ENCODE results near the gene IRX1. TPM values are rescaled to one million over a fixed set of nuclear protein-coding genes. Genes with fewer than 3 reads are reported as not detected.

The IRX1 gene
- total and polyA plus RNA-seq, 2 of the 8 experiments (the other 6 are each of a cell fraction or from before 2014, with no cell fraction given): 2.6 to 3.9 TPM

- Histone ChIP-seq H3K27me3 (replicated peaks in 1 of 4; ENCODE audit: control insufficient read depth in 3 of 4, extremely low read depth in 1 of 4, insufficient read depth in 3 of 4, low read length in 3 of 4) (peaks cover 7 to 34% (median 27%) of the 10 kb centered on the region in 4 experiments), H4K20me1 (replicated peaks in 1 of 2; ENCODE audit: control insufficient read depth in 1 of 2, insufficient read depth in 2 of 2, low read length in 2 of 2) (no peaks in the 10 kb centered on the region), H3K18ac (ENCODE audit: extremely low read depth, low read length) (no peak overlapping the region), H4K8ac (ENCODE audit: extremely low read depth, insufficient read depth, low read length) (no peak overlapping the region), H3K4me3 (ENCODE audit: extremely low read depth in 1 of 4, insufficient read depth in 2 of 4, low read depth in 3 of 4, low read length in 4 of 4) (no peak overlapping the region), H4K5ac (ENCODE audit: insufficient read length, low read depth, low read length) (no peak overlapping the region), H3K79me2 (ENCODE audit: control insufficient read depth in 1 of 2, insufficient read depth in 2 of 2, low read length in 2 of 2) (no peaks in the 10 kb centered on the region), H3K9ac (replicated peaks in 1 of 4; ENCODE audit: extremely low read depth in 1 of 4, low read depth in 3 of 4, low read length in 3 of 4) (no peak overlapping the region), H2AK5ac (ENCODE audit: low read depth, low read length) (no peak overlapping the region), H3K9me3 (ENCODE audit: insufficient read depth in 2 of 2, low read depth in 1 of 2, low read length in 1 of 2) (no peaks in the 10 kb centered on the region), H3K36me3 (ENCODE audit: control insufficient read depth in 2 of 4, insufficient read depth in 4 of 4, low read length in 3 of 4) (no peaks in the 10 kb centered on the region), H3K14ac (ENCODE audit: insufficient read length) (no peak overlapping the region), H2AFZ (ENCODE audit: low read length) (no peak overlapping the region), H3K4me1 (replicated peaks in 1 of 4; ENCODE audit: control insufficient read depth in 3 of 4, insufficient read depth in 4 of 4, low read length in 3 of 4) (peaks cover 2 to 6% (median 3%) of the 10 kb centered on the region in 4 experiments; a peak in 5 of 7 replicates), H3K4me2 (ENCODE audit: insufficient read depth in 1 of 2, low read depth in 2 of 2, low read length in 2 of 2) (no peak overlapping the region), H3K4ac (replicated peaks; ENCODE audit: insufficient read length, low read depth, low read length) (no peak overlapping the region), H3K27ac (ENCODE audit: low read depth, low read length) (no peak overlapping the region), H2BK15ac (ENCODE audit: low read length) (no peak overlapping the region), H3K79me1 (ENCODE audit: low read depth, low read length) (no peaks in the 10 kb centered on the region), H2BK120ac (replicated peaks; ENCODE audit: low read depth, low read length) (no peak overlapping the region), H2BK5ac (ENCODE audit: low read depth, low read length) (no peak overlapping the region), H2BK12ac (ENCODE audit: low read depth, low read length) (no peak overlapping the region), H3K23ac (ENCODE audit: insufficient read length) (no peak overlapping the region), H3K56ac (replicated peaks; ENCODE audit: insufficient read length, low read depth, low read length) (no peak overlapping the region), H2BK20ac (ENCODE audit: low read length) (no peak overlapping the region), H3K23me2 (ENCODE audit: low read depth, low read length) (peaks cover 6% of the 10 kb centered on the region; the same call in 1 of the 2 replicates), H4K91ac (replicated peaks; ENCODE audit: insufficient read length, low read length) (no peak overlapping the region)
- DNase-seq (ENCODE audit: low read depth in 1 of 2, low spot score in 2 of 2): no peak
- CTCF ChIA-PET (ENCODE audit: partially characterized antibody): interaction anchor here (0.6 to 0.8 kb wide), 2 partner anchors 514 to 688 kb away, joined by 3 read pairs; no protein-coding TSS in a partner anchor
- FAIRE-seq: no peak
- 87% methylated on average over 16 of the region's 18 CpGs; no CpG with 5 or more reads in 1 of the 2 experiments for WGBS, 2 experiments (ENCODE audit: extremely low coverage in 1 of 2, insufficient coverage in 1 of 2, insufficient read length in 1 of 2, insufficient replicate concordance in 2 of 2, low coverage in 1 of 2, low lambda C conversion rate in 2 of 2, missing lambda C conversion rate in 1 of 2)
- POLR2A ChIA-PET (ENCODE audit: partially characterized antibody): no interaction called here
- TF ChIP-seq RBBP5 (IDR thresholded peaks at IDR 0.05; ENCODE audit: borderline replicate concordance, low read depth, low read length): no peak
- no peak for TF ChIP-seq KDM5A (IDR thresholded peaks at IDR 0.05; ENCODE audit: low read length)
- TF ChIP-seq EGR1 (IDR thresholded peaks at IDR 0.05; ENCODE audit: borderline replicate concordance, low read depth, low read length): no peak
- no peak for TF ChIP-seq YY1 (IDR thresholded peaks at IDR 0.05; ENCODE audit: low read depth, low read length)
- no peak for TF ChIP-seq CTCF (IDR thresholded peaks at IDR 0.05; ENCODE audit: control extremely low read depth in 1 of 3, insufficient read depth in 1 of 3, low read depth in 1 of 3, low read length in 3 of 3)
- TF ChIP-seq NANOG (IDR thresholded peaks at IDR 0.05; ENCODE audit: insufficient read depth, low read depth, low read length, poor library complexity, severe bottlenecking): no peak
- TF ChIP-seq E2F6 (IDR thresholded peaks at IDR 0.05): no peak
- TF ChIP-seq RAD21 (IDR thresholded peaks at IDR 0.05 in 1 of 2, conservative IDR thresholded peaks at IDR 0.05 in 1 of 2; ENCODE audit: low read depth in 2 of 2, low read length in 2 of 2): no peak
- TF ChIP-seq ZNF274 (IDR thresholded peaks at IDR 0.05; ENCODE audit: borderline replicate concordance, extremely low read depth, low read length): no peak
Measured at GRCh38 chr5:3609120-3609681, 13.6 kb downstream of the IRX1 start.
